GM18498 (cell line): ENCODE data around the gene SPPL2A.
A peak's percentile ranks its signal among the peaks of the same experiment; 100 is the strongest.
"Not testable (repeated sequence)": the region's sequence is repeated elsewhere in the genome, so short reads cannot be mapped to it uniquely, and the experiment has no call there.

ENCODE experiments used
- ATAC-seq: cut with Tn5 transposase; IDR thresholded peaks from one replicate; pipeline ENCODE4 v1.9.1; 2021; ENCODE audit warnings: mild to moderate bottlenecking, moderate library complexity; ENCODE audit not compliant: unreplicated experiment

The SPPL2A gene

DNA sequence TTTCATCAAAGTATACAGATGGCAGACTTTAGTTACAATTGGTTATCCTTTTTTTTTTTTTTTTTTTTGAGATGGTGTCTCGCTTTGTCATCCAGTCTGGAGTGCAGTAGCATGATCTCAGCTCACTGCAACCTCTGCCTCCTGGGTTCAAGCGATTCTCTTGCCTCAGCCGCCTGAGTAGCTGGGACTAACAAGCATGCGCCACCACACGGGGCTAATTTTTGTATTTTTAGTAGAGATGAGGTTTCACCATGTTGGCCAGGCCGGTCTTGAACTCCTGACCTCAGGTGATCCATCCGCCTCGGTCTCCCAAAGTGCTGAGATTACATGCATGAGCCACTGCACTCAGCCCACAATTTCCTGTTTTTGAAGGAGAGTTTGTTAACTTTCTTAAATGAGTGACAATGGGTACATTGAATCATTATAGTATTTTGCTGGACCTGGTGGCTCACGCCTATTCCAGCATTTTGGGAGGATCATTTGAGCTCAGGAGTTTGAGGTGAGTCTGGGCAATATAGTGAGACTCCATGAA is 70.8 kb downstream of the SPPL2A start:
- not testable (repeated sequence) for ATAC-seq

DNA sequence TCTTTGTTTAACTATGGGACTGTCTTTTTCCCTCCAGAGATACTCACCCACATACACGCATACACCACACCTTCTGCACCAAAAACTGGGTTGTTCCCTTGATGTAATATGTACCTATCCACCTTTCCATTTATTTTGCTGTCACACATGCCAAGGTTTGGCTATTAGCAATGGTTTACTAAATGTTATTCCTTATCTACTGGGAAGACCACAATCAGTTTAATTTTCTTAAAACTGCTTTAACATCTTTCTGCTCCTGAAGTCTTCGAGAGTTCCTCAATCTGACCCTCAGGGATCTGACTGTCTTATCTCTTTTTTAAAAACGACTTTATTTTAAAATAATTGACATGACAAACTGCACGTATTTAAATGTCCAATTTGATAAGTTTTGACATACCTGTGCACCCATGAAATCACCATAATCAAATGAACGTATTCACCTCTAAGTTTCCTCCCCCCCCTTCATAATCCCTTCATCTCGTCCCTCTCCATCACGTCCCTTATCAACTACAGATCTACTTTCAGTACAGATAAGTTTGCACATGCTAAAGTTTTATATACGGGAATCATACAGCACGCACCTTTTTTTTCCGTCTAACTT is 78.1 kb downstream of the SPPL2A start:
- no peak for ATAC-seq

DNA sequence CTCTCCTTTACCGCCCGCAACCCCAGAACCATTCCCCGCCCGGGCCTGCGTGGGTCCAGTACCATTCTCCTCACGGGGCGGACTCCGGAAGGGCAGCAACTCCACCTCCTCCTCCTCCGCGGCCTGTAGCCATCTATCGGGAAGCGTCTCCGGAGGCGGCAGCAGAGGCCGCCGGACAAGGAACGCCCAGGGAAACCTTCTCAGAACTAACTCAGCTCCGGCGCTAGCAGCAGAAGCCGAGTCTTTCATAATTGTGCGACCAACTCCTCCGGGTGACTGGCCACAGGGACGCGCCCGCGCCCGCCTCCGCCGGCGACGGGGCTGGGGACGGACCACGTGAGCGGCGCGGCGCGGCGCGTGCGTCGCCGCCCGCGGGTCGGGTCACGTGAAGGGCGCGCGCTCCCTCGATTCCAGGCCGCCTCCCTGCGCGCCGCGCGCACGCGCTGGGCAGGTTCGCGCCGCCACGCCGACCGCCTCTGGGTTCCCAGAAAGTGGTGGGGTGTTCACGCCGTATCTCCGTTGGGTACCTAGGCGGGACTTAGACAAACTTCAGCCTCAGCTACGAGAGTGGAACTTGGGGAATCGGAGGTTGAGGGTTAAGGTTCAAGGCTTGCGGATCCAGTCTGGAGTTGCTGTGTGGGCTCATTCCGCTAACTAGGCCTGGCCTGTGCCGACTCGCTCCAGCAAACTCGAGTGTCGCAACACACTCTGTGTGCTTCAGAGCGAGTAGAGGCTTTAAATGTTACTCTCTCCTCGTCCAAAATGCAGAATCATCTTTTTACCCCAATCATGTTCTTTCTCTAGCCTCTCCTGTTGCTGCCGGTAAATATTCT is 78.8 kb downstream of the SPPL2A start, which contains the start of gene TRPM7:
Gene TRPM7, minus strand, starts transcription at position 329 of the 833 bp plus-strand sequence. Its CDS starts 264 bp downstream, at position 65.
- ATAC-seq: peak; percentile 89

DNA sequence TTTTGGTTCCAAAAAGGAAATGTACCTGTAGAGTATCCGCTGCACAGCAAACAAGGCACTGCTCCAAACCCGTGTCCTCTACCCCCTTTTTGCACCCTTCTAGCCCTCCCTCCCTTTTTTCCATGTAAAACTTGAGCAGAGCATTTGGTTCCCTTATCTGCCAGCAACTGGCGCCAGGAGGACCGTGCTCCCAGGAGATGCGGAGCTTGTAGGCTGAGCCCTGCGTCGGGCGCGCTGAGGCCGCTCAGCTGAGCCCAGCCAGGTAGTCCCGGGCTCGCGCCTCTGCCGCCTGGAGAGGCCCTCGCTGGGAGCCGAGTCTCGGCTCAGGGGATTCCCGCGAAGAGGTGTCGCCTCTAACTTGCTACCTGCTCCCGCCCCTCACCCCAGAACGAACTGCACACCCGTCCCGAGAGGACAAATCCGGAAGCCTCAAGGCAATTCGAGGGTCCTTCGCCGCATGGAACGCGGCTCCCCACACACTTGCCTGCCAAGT is 79.5 kb downstream of the SPPL2A start:
- peak; percentile 58 for ATAC-seq

DNA sequence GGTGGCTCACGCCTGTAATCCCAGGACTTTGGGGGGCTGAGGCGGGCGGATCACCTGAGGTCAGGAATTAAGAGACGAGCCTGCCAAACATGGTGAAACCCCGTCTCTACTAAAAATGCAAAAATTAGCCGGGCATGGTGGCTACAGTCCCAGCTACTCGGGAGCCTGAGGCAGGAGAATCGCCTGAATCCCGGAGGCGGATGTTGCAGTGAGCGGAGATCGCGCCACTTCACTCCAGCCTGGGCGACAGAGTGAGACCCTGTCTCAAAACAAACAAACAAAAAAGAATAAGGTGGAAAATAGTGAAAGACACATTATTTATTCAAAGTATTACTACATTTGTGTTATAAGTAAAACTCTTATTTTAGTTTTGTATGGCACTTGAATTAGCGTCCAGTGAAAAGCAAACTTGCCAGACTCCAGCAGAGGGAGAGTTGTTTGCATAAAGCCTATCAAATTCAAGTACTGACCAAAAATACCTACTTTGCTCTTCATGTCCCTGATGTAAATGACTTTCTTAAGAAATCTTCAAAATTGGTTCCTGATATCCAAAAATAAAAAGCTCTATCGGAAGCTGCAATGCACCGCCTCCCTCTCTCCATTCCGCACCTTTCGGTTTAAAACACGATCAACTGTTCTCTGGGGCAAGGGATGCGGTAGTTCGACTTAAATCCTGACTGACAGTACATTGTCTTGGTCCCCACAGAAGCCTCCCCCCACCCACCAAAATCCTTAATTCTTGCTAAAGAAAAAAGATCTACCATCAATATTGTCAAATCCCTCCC is 80.1 kb downstream of the SPPL2A start:
- no peak for ATAC-seq

DNA sequence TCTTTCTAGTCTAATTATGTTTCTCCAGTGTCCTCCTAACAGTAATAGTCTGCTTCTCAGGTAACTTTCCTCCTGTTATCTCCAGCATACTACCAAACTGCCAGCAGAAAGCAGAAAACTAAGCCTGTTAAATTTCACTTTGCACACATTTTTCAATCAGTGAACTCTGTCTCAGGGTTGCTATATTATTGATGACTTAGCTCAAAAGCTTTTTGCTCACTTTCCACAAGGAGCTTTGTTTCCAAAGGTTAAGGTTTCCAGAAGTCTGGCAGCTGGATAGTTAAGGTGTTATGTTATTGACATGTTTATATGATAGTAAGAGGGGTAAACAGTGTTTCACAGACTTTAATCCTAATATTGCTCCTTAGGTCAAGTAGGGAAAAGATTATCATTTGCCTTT is 84.0 kb downstream of the SPPL2A start:
- ATAC-seq: no peak

DNA sequence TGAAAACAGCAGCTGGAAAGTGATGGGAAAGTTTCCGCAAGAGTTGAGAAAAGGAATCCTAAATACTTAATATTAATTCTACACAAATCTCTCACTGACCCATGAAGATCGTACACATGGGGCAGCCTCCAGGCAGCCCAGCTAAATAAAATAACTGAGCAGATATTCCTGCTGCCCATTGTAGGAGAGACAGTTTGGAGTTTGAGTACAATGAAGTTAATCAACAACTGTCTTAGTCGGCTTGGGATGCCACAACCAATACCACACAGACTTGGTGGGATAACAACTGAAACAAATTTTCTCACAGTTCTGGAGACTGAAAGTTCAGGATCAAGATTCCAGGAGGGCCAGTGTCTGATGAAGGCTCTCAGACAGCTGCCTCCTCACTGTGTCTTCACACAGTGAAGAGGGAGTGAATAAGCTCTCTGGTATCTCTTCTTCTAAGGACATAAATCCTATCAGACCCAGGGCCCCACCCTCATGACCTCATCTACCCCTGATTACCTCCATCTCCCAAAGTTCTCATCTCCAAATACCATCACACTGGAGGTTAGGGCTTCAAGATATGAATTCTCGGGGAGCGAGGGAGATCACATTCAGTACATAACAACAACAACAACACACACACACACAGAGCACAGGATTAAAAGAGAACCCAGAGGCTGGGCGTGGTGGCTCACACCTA is 88.6 kb downstream of the SPPL2A start:
- no peak for ATAC-seq

DNA sequence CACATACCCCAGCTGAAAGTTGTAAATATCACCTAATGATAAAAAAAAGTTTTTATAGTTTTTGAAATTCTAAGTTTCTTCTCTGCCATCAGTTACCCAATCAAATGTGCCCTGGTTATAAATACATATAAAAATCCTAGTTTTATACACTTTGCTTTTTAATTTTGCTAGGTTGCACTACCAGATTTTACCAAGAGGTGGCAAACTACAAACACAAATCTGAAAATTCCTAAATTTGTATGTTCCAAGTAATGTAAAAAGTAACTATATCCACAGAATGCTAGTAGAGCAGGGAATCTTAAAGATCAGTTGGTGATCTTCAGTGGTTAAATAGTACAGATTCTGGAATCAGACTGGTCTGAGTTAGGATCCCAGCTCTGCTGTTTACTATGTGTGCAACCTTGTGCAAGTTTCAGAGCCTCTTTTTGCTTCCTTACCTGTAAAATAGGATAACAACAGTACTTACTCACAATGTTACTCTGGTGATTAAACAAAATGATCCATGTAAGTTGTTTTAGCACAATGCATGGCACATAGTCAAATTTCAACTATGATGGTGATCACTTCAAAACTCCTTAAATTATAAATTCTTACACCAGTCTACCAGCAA is 89.9 kb downstream of the SPPL2A start:
- no peak for ATAC-seq

DNA sequence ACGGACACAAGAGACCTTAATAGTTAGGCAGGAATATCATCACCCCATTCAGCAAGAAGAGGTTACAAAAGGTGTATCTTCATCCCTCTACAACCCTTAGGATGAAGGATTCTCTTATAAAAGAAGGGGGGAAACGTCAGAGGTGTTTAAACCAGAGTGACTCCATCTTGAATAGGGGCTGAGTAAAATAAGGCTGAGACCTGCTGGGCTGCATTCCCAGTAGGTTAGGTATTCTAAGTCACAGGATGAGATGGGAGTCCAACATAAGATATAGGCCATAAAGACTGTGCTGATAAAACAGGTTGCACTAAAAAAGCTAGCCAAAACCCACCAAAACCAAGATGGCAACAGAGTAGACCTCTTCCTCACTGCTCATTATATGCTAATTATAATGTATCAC is 95.4 kb downstream of the SPPL2A start:
- ATAC-seq: no peak

DNA sequence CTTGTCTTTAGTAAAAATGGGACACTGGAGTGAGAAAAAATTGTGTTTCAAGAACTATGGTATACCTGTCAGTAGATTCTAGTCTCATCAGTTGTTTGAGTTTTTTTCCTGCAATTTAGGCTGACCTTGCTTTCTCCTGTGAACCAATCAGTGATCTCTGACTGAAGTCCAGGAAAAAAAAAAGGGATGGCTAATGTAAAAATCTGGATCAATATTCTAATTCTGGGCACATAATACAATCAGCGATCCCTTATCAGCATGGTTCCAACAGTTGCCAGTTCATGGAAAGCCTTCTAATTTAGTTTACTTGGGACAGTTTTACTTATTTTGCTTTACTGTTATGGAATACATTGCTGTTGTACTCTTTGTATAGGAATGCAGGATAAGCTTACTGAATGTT is 95.9 kb downstream of the SPPL2A start:
- ATAC-seq: no peak

DNA sequence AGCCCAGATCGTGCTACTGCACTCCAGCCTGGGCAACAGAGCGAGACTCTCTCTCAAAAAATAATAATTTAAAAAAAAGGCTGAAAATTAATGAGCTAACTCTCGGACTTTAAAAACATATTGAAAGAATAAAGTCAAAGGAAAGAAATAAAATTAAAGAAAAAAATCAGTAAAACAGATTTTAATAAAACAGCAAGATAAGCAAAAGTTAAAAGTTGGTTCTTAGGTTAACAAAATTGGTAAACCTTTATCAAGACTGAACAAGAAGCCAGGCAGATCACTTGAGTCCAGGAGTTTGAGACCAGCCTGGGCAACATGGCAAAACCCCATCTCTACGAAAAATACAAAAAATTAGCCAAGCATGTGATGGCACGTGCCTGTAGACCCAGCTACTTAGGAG is 99.6 kb downstream of the SPPL2A start:
- ATAC-seq: no peak

DNA sequence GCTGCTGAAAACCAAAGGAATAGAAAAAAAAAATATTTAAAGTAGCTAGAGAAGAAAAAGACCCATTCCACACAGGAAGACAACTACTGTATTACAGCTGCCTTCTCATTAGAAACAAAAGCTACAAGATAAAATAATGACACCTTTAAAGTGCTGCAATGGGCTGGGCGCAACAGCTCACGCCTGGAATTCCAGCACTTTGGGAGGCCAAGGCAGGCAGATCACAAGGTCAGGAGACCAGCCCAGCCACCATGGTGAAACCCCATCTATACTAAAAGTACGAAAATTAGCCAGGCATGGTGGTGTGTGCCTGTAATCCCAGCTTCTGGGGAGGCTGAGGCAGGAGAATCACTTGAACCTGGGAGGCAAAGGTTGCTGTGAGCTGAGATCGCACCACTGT is 110.0 kb downstream of the SPPL2A start:
- no peak for ATAC-seq

DNA sequence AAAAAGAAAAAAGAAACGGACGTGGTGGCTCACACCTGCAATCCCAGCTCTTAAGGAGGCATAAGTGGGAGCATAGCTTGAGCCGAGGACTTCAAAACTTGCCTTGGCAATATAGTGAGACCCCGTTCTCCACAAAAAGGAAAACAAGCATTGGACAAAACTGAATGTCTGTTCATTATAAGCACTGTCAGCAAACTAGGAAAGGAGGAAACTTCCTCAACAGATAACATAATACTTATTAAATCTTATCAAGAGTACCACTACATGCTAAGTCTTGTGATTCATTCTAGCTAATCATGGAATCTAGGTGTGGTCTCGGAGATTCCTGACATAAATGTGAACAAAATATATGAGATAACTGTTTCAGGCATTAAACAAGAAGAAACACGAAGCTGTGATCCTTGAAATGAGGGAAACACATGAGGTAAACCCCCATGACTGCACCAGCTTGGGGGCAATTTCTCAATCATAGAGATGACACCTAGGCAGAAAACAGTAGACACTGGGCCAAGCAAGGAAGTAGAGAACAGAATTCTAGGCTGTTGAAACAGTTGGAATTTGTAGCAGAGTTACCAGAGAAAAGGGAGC is 112.3 kb downstream of the SPPL2A start:
- ATAC-seq: no peak

DNA sequence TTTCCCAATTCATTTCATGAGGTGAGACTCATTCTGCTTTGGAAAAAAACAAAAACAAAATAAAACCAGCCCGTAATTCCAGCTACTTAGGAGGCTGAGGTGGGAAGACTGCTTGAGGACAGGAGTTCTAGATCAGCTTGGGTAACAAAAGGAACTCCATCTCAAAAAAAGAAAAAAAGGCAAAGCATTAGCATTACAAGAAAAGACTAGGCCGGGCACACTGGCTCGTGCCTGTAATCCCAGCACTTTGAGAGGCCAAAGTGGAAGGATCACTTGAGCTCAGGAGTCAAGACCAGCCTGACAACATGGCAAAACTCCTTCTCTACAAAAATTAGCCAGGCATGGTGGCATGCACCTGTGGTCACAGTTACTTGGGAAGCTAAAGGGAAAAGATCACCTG is 112.8 kb downstream of the SPPL2A start:
- ATAC-seq: no peak
